Fibroblast of lung (primary cell): ENCODE measurements around the gene NDOR1. TPM values are rescaled to one million over a fixed set of nuclear protein-coding genes. Genes with fewer than 3 reads are reported as not detected.

ENCODE experiments used
- DNase-seq, 2 donors: peaks; one replicate each; pipeline versions ENCODE4 v3.0.0 to v3.0.0-alpha.2; 2010; ENCODE audit warnings: low read depth in 2 of 2
- H2AFZ ChIP-seq: 2 replicates; pipeline ENCODE4 v1.5.1; 2012; ENCODE audit warnings: low read length, control low read depth, inconsistent platforms
- H3K27ac ChIP-seq: 2 replicates; pipeline ENCODE4 v1.5.1; 2011; ENCODE audit warnings: low read length, control low read depth; ENCODE audit not compliant: insufficient read depth
- H3K27me3 ChIP-seq: 2 replicates; pipeline ENCODE4 v1.5.1; 2011; ENCODE audit warnings: mild to moderate bottlenecking, low read length; ENCODE audit not compliant: control insufficient read depth, insufficient read depth
- H3K36me3 ChIP-seq: 2 replicates; pipeline ENCODE4 v1.5.1; 2011; ENCODE audit warnings: low read length; ENCODE audit not compliant: control insufficient read depth, insufficient read depth
- H3K4me1 ChIP-seq: 2 replicates; pipeline ENCODE4 v1.5.1; 2011; ENCODE audit warnings: low read length; ENCODE audit not compliant: control insufficient read depth, insufficient read depth; ENCODE audit errors: extremely low read depth
- H3K4me2 ChIP-seq: 2 replicates; pipeline ENCODE4 v1.5.1; 2011; ENCODE audit warnings: low read length, control low read depth; ENCODE audit not compliant: insufficient read depth; ENCODE audit errors: extremely low read depth
- H3K4me3 ChIP-seq, 4 experiments: fragments of 200-600 bp in 1 of 4; sonication (generic) in 1 of 4; replicated peaks in 1 of 4; 2 replicates each; pipeline ENCODE4 v1.5.1; 2011 to 2016; ENCODE audit warnings: low read length in 4 of 4, low read depth in 3 of 4, mild to moderate bottlenecking in 3 of 4, control low read depth in 2 of 4, inconsistent platforms in 1 of 4, mixed read lengths in 1 of 4; ENCODE audit not compliant: insufficient read depth in 1 of 4; ENCODE audit errors: control extremely low read depth in 1 of 4
- H3K79me2 ChIP-seq: 2 replicates; pipeline ENCODE4 v1.5.1; 2012; ENCODE audit warnings: mild to moderate bottlenecking, low read length, inconsistent platforms; ENCODE audit not compliant: control insufficient read depth, insufficient read depth
- H3K9ac ChIP-seq: 2 replicates; pipeline ENCODE4 v1.5.1; 2011; ENCODE audit warnings: mild to moderate bottlenecking, low read length, control low read depth; ENCODE audit not compliant: insufficient read depth
- H3K9me3 ChIP-seq: 2 replicates; pipeline ENCODE4 v1.5.1; 2012; ENCODE audit warnings: low read depth, low read length; ENCODE audit not compliant: control insufficient read depth, insufficient read depth
- H4K20me1 ChIP-seq: 2 replicates; pipeline ENCODE4 v1.5.1; 2011; ENCODE audit warnings: low read length; ENCODE audit not compliant: control insufficient read depth, insufficient read depth; ENCODE audit errors: extremely low read depth
- EZH2 ChIP-seq: IDR thresholded peaks from 2 replicates; pipeline ENCODE4 v1.5.1; 2012; ENCODE audit warnings: low read length, control low read depth, mild to moderate bottlenecking; ENCODE audit errors: missing control alignments
- polyA plus RNA-seq, 2 donors: library from polyadenylated mRNA; depleted of rRNA in 1 of 2; stranded (reverse) in 1 of 2; unstranded in 1 of 2; fragments of >200 nt; gene quantifications; 2 replicates each; pipeline ENCODE4 v1.2.1, GENCODE V29; 2011 to 2012; ENCODE audit warnings: missing spikeins in 1 of 2
- total RNA-seq: library from RNA; depleted of rRNA; stranded (reverse); fragments of >200 nt; gene quantifications from 2 replicates; pipeline ENCODE4 v1.2.1, GENCODE V29; 2014
- TF ChIP-seq, protein P1 (sequence below), 2 donors: IDR thresholded peaks in 1 of 2; conservative IDR thresholded peaks in 1 of 2; 1 replicate in 1 of 2; 2 replicates in 1 of 2; pipeline ENCODE4 v1.5.1; 2011 to 2012; ENCODE audit warnings: low read length in 2 of 2, control low read depth in 1 of 2, inconsistent platforms in 1 of 2, low read depth in 1 of 2, mild to moderate bottlenecking in 1 of 2

NDOR1 gene
- total and polyA plus RNA-seq, 2 donors (not counting 1 experiment from before 2014, with no cell fraction given) = 2.4 to 3.1 TPM

DNA sequence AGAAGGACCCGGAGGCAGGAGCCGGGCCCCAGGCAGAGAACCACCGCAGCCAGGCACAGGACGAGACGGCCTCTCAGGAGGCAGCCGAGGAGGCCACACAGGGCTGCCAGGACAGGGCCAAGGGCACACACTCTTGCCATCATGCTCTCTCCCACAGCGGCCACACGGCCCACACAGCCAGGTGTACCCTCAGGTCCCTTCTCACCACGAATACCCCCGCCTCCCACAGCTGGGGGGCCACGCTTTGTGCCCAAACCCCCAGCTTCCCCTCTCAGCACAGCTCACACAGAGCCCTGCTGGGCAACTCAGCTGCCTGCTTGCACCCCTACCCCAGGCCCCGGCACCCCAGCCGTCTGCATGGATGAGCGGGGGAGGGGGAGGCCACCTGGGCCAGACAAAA, 11.7 kb upstream of the NDOR1 start:
- Histone ChIP-seq H3K4me2 (no peak overlapping the region), H3K4me3 (no peak overlapping the region), H3K9me3 (no peaks in the 10 kb centered on the region), H4K20me1 (no peaks in the 10 kb centered on the region), H3K4me1 (peaks cover 8% of the 10 kb centered on the region), H2AFZ (no peak overlapping the region), H3K27ac (no peak overlapping the region), H3K36me3 (peaks cover 15% of the 10 kb centered on the region), H3K79me2 (peaks cover 22% of the 10 kb centered on the region), H3K9ac (no peak overlapping the region), H3K27me3 (no peaks in the 10 kb centered on the region)
- TF ChIP-seq, protein P1, sequence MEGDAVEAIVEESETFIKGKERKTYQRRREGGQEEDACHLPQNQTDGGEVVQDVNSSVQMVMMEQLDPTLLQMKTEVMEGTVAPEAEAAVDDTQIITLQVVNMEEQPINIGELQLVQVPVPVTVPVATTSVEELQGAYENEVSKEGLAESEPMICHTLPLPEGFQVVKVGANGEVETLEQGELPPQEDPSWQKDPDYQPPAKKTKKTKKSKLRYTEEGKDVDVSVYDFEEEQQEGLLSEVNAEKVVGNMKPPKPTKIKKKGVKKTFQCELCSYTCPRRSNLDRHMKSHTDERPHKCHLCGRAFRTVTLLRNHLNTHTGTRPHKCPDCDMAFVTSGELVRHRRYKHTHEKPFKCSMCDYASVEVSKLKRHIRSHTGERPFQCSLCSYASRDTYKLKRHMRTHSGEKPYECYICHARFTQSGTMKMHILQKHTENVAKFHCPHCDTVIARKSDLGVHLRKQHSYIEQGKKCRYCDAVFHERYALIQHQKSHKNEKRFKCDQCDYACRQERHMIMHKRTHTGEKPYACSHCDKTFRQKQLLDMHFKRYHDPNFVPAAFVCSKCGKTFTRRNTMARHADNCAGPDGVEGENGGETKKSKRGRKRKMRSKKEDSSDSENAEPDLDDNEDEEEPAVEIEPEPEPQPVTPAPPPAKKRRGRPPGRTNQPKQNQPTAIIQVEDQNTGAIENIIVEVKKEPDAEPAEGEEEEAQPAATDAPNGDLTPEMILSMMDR (conservative IDR thresholded peaks at IDR 0.05 in 1 of 2, IDR thresholded peaks at IDR 0.05 in 1 of 2; ENCODE audit: low read depth in 1 of 2, low read length in 2 of 2) = no peak
- no peak for TF ChIP-seq EZH2
- no peak for DNase-seq

DNA sequence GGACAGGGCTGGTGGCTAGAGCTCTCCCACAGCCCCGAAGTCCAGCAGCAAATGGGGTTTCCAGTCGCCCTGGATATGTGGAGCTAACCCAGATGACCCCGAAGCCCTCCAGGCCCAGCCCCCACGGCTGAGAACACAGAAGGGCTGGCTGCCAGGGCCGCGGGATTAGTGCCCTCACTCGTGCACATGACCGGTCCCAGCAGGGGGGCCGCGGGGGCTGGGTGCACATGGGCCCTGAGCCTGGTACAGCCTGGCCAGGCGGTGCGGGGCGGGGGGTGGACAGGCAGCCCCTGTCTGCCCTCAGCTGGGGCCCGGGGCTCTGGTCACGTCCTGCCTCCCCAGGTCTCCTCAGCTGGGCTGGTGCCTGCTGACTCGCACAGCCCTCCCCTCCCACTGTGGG, 11.1 kb upstream of the NDOR1 start:
- Histone ChIP-seq H3K27me3 (no peaks in the 10 kb centered on the region), H3K4me1 (peaks cover 9% of the 10 kb centered on the region), H2AFZ (no peak overlapping the region), H3K4me2 (no peak overlapping the region), H3K36me3 (peaks cover 15% of the 10 kb centered on the region), H4K20me1 (no peaks in the 10 kb centered on the region), H3K27ac (no peak overlapping the region), H3K4me3 (no peak overlapping the region), H3K9ac (no peak overlapping the region), H3K9me3 (no peaks in the 10 kb centered on the region), H3K79me2 (peaks cover 21% of the 10 kb centered on the region)
- no peak for DNase-seq
- TF ChIP-seq EZH2 = no peak
- TF ChIP-seq, protein P1 (conservative IDR thresholded peaks at IDR 0.05 in 1 of 2, IDR thresholded peaks at IDR 0.05 in 1 of 2; ENCODE audit: low read depth in 1 of 2, low read length in 2 of 2) = no peak

DNA sequence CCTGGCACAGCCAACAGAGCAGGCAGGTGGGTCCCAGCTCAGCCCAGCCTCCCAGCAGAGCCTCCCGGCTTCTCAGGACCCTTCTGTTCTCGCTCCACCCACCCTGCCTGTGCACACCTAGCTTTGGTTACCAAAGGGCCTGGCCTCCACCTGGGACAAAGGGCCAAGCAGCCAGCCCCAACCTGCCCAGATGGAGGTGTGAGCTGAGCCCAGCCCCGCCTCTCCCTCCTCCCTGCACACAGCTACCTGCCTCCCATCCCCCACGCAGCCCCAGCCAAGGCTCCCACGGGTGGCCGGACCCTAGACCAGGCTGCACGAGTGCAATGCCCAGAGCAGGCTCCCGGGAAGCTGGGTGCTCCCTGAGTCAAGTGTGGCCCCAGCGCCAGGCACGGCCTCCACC, 10.6 kb upstream of the NDOR1 start:
- no peaks in the 10 kb centered on the region for H3K9me3 ChIP-seq
- no peaks in the 10 kb centered on the region for H3K27me3 ChIP-seq
- H3K27ac ChIP-seq = no peak overlapping the region
- no peak overlapping the region for H2AFZ ChIP-seq
- H4K20me1 ChIP-seq = no peaks in the 10 kb centered on the region
- peaks cover 16% of the 10 kb centered on the region for H3K79me2 ChIP-seq
- no peak for DNase-seq
- TF ChIP-seq EZH2 = no peak
- TF ChIP-seq, protein P1 (conservative IDR thresholded peaks at IDR 0.05 in 1 of 2, IDR thresholded peaks at IDR 0.05 in 1 of 2; ENCODE audit: low read depth in 1 of 2, low read length in 2 of 2) = no peak
- H3K36me3 ChIP-seq = peaks cover 15% of the 10 kb centered on the region
- H3K4me2 ChIP-seq = no peak overlapping the region
- no peak overlapping the region for H3K4me3 ChIP-seq
- peaks cover 4% of the 10 kb centered on the region for H3K4me1 ChIP-seq
- no peak overlapping the region for H3K9ac ChIP-seq
